Measurements from ENCODE around the gene ANKHD1.

ANKHD1 gene

GRCh38 chr5:140564196-140565023, 162.8 kb downstream of the ANKHD1 start, which contains the start of the genes APBB3 and SLC35A4:
APBB3 (minus strand) TSS chr5:140564598; CDS start chr5:140564245, 353 bp downstream.
SLC35A4 (plus strand) TSS chr5:140564828; CDS start chr5:140567170, 2,342 bp downstream.
- Histone ChIP-seq H3K9me3 (ENCODE audit: insufficient read depth, low read depth, low read length) (no peaks in the 10 kb centered on the region), H3K36me3 (ENCODE audit: insufficient read depth, low read length) (peaks cover 3% of the 10 kb centered on the region; the same call in 1 of the 2 replicates), H3K79me2 (ENCODE audit: insufficient read depth, low read length) (peaks cover 47% of the 10 kb centered on the region), H4K20me1 (ENCODE audit: insufficient read depth, low read length, poor library complexity, severe bottlenecking) (peaks cover 6% of the 10 kb centered on the region), H2AFZ (ENCODE audit: low read length) (peak within 1 kb of the TSS; percentile 92), H3K4me3 (ENCODE audit: low read length, poor library complexity, severe bottlenecking) (peak within 1 kb of the TSS; percentile 99), H3K4me2 (ENCODE audit: low read depth, low read length, poor library complexity, severe bottlenecking) (peak within 1 kb of the TSS; percentile 87), H3K27me3 (ENCODE audit: insufficient read depth, low read length, poor library complexity, severe bottlenecking) (no peaks in the 10 kb centered on the region), H3K9me2 (replicated peaks; ENCODE audit: low read depth, low read length) (no peaks in the 10 kb centered on the region), H3F3A (ENCODE audit: low read depth) (no peaks in the 10 kb centered on the region), H3K9ac (ENCODE audit: low read depth, low read length, poor library complexity, severe bottlenecking) (peak within 1 kb of the TSS; percentile 97), H3K4me1 (ENCODE audit: insufficient read depth, low read length, poor library complexity, severe bottlenecking) (peaks cover 28% of the 10 kb centered on the region)
- TF ChIP-seq CTCF (conservative IDR thresholded peaks at IDR 0.05; ENCODE audit: low read length) (no peak), EZH2phosphoT487 (IDR thresholded peaks at IDR 0.05; ENCODE audit: borderline replicate concordance) (no peak)

DNA sequence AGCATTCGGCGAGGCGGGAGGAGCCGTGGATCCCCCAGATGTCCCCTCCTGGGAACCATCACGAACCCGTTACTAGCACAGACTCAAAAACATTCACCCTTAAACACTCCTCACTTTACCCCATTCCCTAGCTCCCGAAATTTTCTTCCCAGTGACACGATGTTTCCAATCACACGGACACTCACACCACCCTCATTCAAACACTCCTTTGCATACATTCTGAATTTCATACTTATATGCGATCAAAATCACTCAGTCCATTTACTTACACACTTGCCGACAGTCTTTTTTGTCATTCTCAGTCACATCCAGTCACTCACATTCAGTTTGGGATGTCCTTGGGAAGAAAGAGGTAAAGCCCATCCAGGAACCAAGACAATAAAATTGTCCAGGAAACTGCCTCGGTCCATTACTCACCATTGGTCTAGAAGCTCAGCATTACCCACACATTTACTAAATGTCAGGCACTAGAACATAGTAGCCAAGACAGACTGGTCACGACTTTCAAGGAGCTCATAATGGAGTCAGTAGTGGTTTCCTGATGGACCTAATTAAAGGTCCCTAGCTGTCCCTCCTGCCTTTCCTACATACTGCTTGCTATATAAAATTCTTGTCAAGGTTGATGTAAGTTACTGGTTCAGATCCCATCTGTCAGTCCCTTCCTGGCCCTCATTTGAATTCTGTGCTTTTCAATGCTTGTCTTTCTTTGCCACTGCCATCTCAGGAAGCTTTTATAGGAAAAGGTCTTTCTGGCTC, 163.6 kb downstream of the ANKHD1 start:
- Histone ChIP-seq H3F3A (ENCODE audit: low read depth) (no peaks in the 10 kb centered on the region), H3K4me2 (ENCODE audit: low read depth, low read length, poor library complexity, severe bottlenecking) (peak overlapping the region; percentile 87), H3K27me3 (ENCODE audit: insufficient read depth, low read length, poor library complexity, severe bottlenecking) (no peaks in the 10 kb centered on the region), H3K4me1 (ENCODE audit: insufficient read depth, low read length, poor library complexity, severe bottlenecking) (peaks cover 28% of the 10 kb centered on the region), H3K9me2 (replicated peaks; ENCODE audit: low read depth, low read length) (no peaks in the 10 kb centered on the region), H4K20me1 (ENCODE audit: insufficient read depth, low read length, poor library complexity, severe bottlenecking) (peaks cover 6% of the 10 kb centered on the region), H2AFZ (ENCODE audit: low read length) (peak overlapping the region; percentile 86), H3K36me3 (ENCODE audit: insufficient read depth, low read length) (peaks cover 3% of the 10 kb centered on the region; the same call in 1 of the 2 replicates), H3K4me3 (ENCODE audit: low read length, poor library complexity, severe bottlenecking) (peak overlapping the region; percentile 99), H3K79me2 (ENCODE audit: insufficient read depth, low read length) (peaks cover 47% of the 10 kb centered on the region), H3K9me3 (ENCODE audit: insufficient read depth, low read depth, low read length) (no peaks in the 10 kb centered on the region), H3K9ac (ENCODE audit: low read depth, low read length, poor library complexity, severe bottlenecking) (peak overlapping the region; percentile 97)
- no peak for TF ChIP-seq CTCF (conservative IDR thresholded peaks at IDR 0.05; ENCODE audit: low read length)
- TF ChIP-seq EZH2phosphoT487 (IDR thresholded peaks at IDR 0.05; ENCODE audit: borderline replicate concordance) = no peak

- peaks cover 47% of the 10 kb centered on the region for H3K79me2 ChIP-seq (ENCODE audit: insufficient read depth, low read length)
- H3K9me3 ChIP-seq (ENCODE audit: insufficient read depth, low read depth, low read length) = no peaks in the 10 kb centered on the region
- H4K20me1 ChIP-seq (ENCODE audit: insufficient read depth, low read length, poor library complexity, severe bottlenecking) = peaks cover 6% of the 10 kb centered on the region
- H3K4me1 ChIP-seq (ENCODE audit: insufficient read depth, low read length, poor library complexity, severe bottlenecking) = peaks cover 28% of the 10 kb centered on the region
- peaks cover 3% of the 10 kb centered on the region; the same call in 1 of the 2 replicates for H3K36me3 ChIP-seq (ENCODE audit: insufficient read depth, low read length)
- H3K4me2 ChIP-seq (ENCODE audit: low read depth, low read length, poor library complexity, severe bottlenecking) = peak overlapping the region; percentile 87
- TF ChIP-seq EZH2phosphoT487 (IDR thresholded peaks at IDR 0.05; ENCODE audit: borderline replicate concordance) (no peak), CTCF (conservative IDR thresholded peaks at IDR 0.05; ENCODE audit: low read length) (no peak)
- no peak overlapping the region for H2AFZ ChIP-seq (ENCODE audit: low read length)
- no peaks in the 10 kb centered on the region for H3K9me2 ChIP-seq (replicated peaks; ENCODE audit: low read depth, low read length)
- H3K27me3 ChIP-seq (ENCODE audit: insufficient read depth, low read length, poor library complexity, severe bottlenecking) = no peaks in the 10 kb centered on the region
- H3F3A ChIP-seq (ENCODE audit: low read depth) = no peaks in the 10 kb centered on the region
- H3K9ac ChIP-seq (ENCODE audit: low read depth, low read length, poor library complexity, severe bottlenecking) = peak overlapping the region; percentile 97
- H3K4me3 ChIP-seq (ENCODE audit: low read length, poor library complexity, severe bottlenecking) = peak overlapping the region; percentile 99
These were observed 164.1 kb downstream of the ANKHD1 start for GRCh38 chr5:140565780-140566095.

All from Loucy (cell line).